ENCODE results near the gene STK32A.
"Not testable (repeated sequence)": the region's sequence is repeated elsewhere in the genome, so short reads cannot be mapped to it uniquely, and the experiment has no call there.

STK32A gene

GRCh38 chr5:147349241-147349640 is 114.4 kb downstream of the STK32A start:
- peaks cover 4% of the 10 kb centered on the region for H3K27me3 Mint-ChIP-seq (ENCODE audit: low read depth)
- no peak for TF ChIP-seq CTCF (IDR thresholded peaks at IDR 0.05; ENCODE audit: unreplicated experiment in 3 of 3)
- H3K36me3 Mint-ChIP-seq (ENCODE audit: low read depth) = no peaks in the 10 kb centered on the region
- no peaks in the 10 kb centered on the region for H3K9me3 Mint-ChIP-seq
- H3K4me3 Mint-ChIP-seq = no peak overlapping the region
- no peaks in the 10 kb centered on the region for H3K4me1 Mint-ChIP-seq
- H3K27ac Mint-ChIP-seq = no peak overlapping the region

GRCh38 chr5:147359101-147359500 is 124.3 kb downstream of the STK32A start:
- Mint-ChIP-seq H3K27me3 (ENCODE audit: low read depth) (peaks cover 5% of the 10 kb centered on the region), H3K9me3 (no peaks in the 10 kb centered on the region), H3K4me3 (no peak overlapping the region), H3K27ac (no peak overlapping the region), H3K4me1 (peaks cover 6% of the 10 kb centered on the region), H3K36me3 (ENCODE audit: low read depth) (peaks cover 1% of the 10 kb centered on the region)
- no peak for TF ChIP-seq CTCF (IDR thresholded peaks at IDR 0.05; ENCODE audit: unreplicated experiment in 3 of 3)

- Mint-ChIP-seq H3K9me3 (no peaks in the 10 kb centered on the region), H3K27ac (no peak overlapping the region), H3K4me3 (no peak overlapping the region), H3K4me1 (peaks cover 6% of the 10 kb centered on the region), H3K36me3 (ENCODE audit: low read depth) (peaks cover 4% of the 10 kb centered on the region), H3K27me3 (ENCODE audit: low read depth) (peaks cover 5% of the 10 kb centered on the region)
- no peak for TF ChIP-seq CTCF (IDR thresholded peaks at IDR 0.05; ENCODE audit: unreplicated experiment in 3 of 3)
Observed at GRCh38 chr5:147359581-147359980, 124.8 kb downstream of the STK32A start.

- Mint-ChIP-seq H3K4me3 (no peak overlapping the region), H3K27me3 (ENCODE audit: low read depth) (no peaks in the 10 kb centered on the region), H3K9me3 (no peaks in the 10 kb centered on the region), H3K36me3 (ENCODE audit: low read depth) (peaks cover 4% of the 10 kb centered on the region), H3K27ac (no peak overlapping the region), H3K4me1 (peaks cover 6% of the 10 kb centered on the region)
- no peak for TF ChIP-seq CTCF (IDR thresholded peaks at IDR 0.05; ENCODE audit: unreplicated experiment in 3 of 3)
Observed at GRCh38 chr5:147360816-147361215, 126.0 kb downstream of the STK32A start.

- no peak overlapping the region for H3K4me3 Mint-ChIP-seq
- no peaks in the 10 kb centered on the region for H3K27me3 Mint-ChIP-seq (ENCODE audit: low read depth)
- peaks cover 6% of the 10 kb centered on the region for H3K4me1 Mint-ChIP-seq
- H3K27ac Mint-ChIP-seq = peak overlapping the region in 1 of 3 experiments; percentile 35
- TF ChIP-seq CTCF (IDR thresholded peaks at IDR 0.05; ENCODE audit: unreplicated experiment in 3 of 3) = no peak
- peaks cover 4% of the 10 kb centered on the region for H3K36me3 Mint-ChIP-seq (ENCODE audit: low read depth)
- H3K9me3 Mint-ChIP-seq = no peaks in the 10 kb centered on the region
Observed at GRCh38 chr5:147361441-147362175, 126.8 kb downstream of the STK32A start.

GRCh38 chr5:147367381-147367780 is 132.6 kb downstream of the STK32A start:
- H3K9me3 Mint-ChIP-seq; H3K27me3 Mint-ChIP-seq (ENCODE audit: low read depth); H3K27ac Mint-ChIP-seq; H3K36me3 Mint-ChIP-seq (ENCODE audit: low read depth); H3K4me3 Mint-ChIP-seq: not testable (repeated sequence)
- H3K4me1 Mint-ChIP-seq = peaks cover 12% of the 10 kb centered on the region
